SK-N-SH treated with all-trans-retinoic acid at 6 μM for 48 hours (cell line): ENCODE measurements around the gene VAT1L.

ENCODE experiments used
- ATAC-seq: fragments of 200-7000 bp; cut with Tn5 transposase; 3 replicates; pipeline ENCODE4 v1.9.1; 2020; ENCODE audit warnings: mild to moderate bottlenecking, moderate library complexity
- ARNTL ChIP-seq: fragments of 450-650 bp; formaldehyde crosslinking; IDR thresholded peaks from 2 replicates; pipeline ENCODE4 v1.5.0; 2020; ENCODE audit warnings: low read depth, mild to moderate bottlenecking, moderate library complexity, borderline replicate concordance
- CSDC2 ChIP-seq: fragments of 250-450 bp; sonication (Bioruptor Pico); IDR thresholded peaks from 2 replicates; pipeline ENCODE4 v1.5.0; 2020; ENCODE audit warnings: mild to moderate bottlenecking, moderate library complexity
- GLIS3 ChIP-seq: fragments of 250-450 bp; sonication (Bioruptor Pico); IDR thresholded peaks from 2 replicates; pipeline ENCODE4 v1.5.0; 2020; ENCODE audit warnings: mild to moderate bottlenecking, moderate library complexity
- ISL1 ChIP-seq: fragments of 250-450 bp; sonication (Bioruptor Pico); IDR thresholded peaks from 2 replicates; pipeline ENCODE4 v2.1.2; 2022; ENCODE audit warnings: mild to moderate bottlenecking, moderate library complexity
- PPARA ChIP-seq: fragments of 250-450 bp; sonication (Bioruptor Pico); IDR thresholded peaks from 2 replicates; pipeline ENCODE4 v1.5.0; 2020; ENCODE audit warnings: mild to moderate bottlenecking, borderline replicate concordance
- RARB ChIP-seq: fragments of 250-450 bp; sonication (Bioruptor Pico); IDR thresholded peaks from 2 replicates; pipeline ENCODE4 v1.8.0; 2021; ENCODE audit warnings: mild to moderate bottlenecking, moderate library complexity
- SNAI2 ChIP-seq: fragments of 250-450 bp; sonication (Bioruptor Pico); IDR thresholded peaks from 2 replicates; pipeline ENCODE4 v1.5.0; 2020; ENCODE audit warnings: mild to moderate bottlenecking, moderate library complexity
- TCF4 ChIP-seq: fragments of 250-450 bp; sonication (Bioruptor Pico); IDR thresholded peaks from 2 replicates; pipeline ENCODE4 v1.8.0; 2021; ENCODE audit warnings: mild to moderate bottlenecking, moderate library complexity, borderline replicate concordance
- TOX ChIP-seq: fragments of 250-450 bp; sonication (Bioruptor Pico); IDR thresholded peaks from 2 replicates; pipeline ENCODE4 v1.8.0; 2021; ENCODE audit warnings: mild to moderate bottlenecking, moderate library complexity, borderline replicate concordance
- TSHZ2 ChIP-seq: fragments of 250-450 bp; sonication (Bioruptor Pico); IDR thresholded peaks from 2 replicates; pipeline ENCODE4 v1.5.0; 2020; ENCODE audit warnings: mild to moderate bottlenecking, moderate library complexity
- ZC3H10 ChIP-seq: fragments of 250-450 bp; sonication (Bioruptor Pico); IDR thresholded peaks from 2 replicates; pipeline ENCODE4 v1.5.1; 2021; ENCODE audit warnings: mild to moderate bottlenecking, moderate library complexity
- ZFP3 ChIP-seq: fragments of 250-450 bp; sonication (Bioruptor Pico); IDR thresholded peaks from 2 replicates; pipeline ENCODE4 v1.5.0; 2020; ENCODE audit warnings: mild to moderate bottlenecking, moderate library complexity
- ZFP30 ChIP-seq: fragments of 450-650 bp; formaldehyde crosslinking; IDR thresholded peaks from 2 replicates; pipeline ENCODE4 v1.5.0; 2022; ENCODE audit warnings: mild to moderate bottlenecking, moderate library complexity
- ZNF565 ChIP-seq: fragments of 450-650 bp; formaldehyde crosslinking; conservative IDR thresholded peaks from 2 replicates; pipeline ENCODE4 v1.5.0; 2020; ENCODE audit warnings: low read depth, mild to moderate bottlenecking, moderate library complexity
- ZNF70 ChIP-seq: fragments of 450-650 bp; formaldehyde crosslinking; IDR thresholded peaks from 2 replicates; pipeline ENCODE4 v1.5.0; 2020; ENCODE audit warnings: mild to moderate bottlenecking, moderate library complexity
- ZNF8 ChIP-seq: fragments of 450-650 bp; formaldehyde crosslinking; IDR thresholded peaks from 2 replicates; pipeline ENCODE4 v1.5.0; 2020; ENCODE audit warnings: mild to moderate bottlenecking, moderate library complexity
- TF ChIP-seq, protein P1 (sequence below): fragments of 250-450 bp; sonication (Bioruptor Pico); IDR thresholded peaks from 2 replicates; pipeline ENCODE4 v1.5.1; 2020; ENCODE audit warnings: low read depth, mild to moderate bottlenecking, moderate library complexity

Gene VAT1L

DNA sequence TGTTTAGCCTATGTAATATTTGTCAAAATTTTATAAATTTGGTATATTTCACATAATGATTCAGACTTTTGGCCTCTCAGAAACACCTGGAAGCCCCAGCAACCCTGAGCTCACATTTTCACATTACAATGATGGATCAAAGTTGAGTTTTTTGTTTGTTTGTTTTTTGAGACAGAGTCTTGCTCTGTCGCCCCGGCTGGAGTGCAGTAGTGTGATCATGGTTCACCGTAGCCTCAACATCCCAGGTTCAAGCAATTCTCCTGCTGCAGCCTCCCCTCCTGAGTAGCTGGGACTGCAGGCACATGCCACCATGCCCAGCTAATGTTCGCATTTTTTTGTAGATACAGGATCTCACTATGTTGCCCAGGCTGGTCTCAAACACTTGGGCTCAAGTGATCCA lies 10.6 kb upstream of the VAT1L start (continued):
- TF ChIP-seq, protein P1, sequence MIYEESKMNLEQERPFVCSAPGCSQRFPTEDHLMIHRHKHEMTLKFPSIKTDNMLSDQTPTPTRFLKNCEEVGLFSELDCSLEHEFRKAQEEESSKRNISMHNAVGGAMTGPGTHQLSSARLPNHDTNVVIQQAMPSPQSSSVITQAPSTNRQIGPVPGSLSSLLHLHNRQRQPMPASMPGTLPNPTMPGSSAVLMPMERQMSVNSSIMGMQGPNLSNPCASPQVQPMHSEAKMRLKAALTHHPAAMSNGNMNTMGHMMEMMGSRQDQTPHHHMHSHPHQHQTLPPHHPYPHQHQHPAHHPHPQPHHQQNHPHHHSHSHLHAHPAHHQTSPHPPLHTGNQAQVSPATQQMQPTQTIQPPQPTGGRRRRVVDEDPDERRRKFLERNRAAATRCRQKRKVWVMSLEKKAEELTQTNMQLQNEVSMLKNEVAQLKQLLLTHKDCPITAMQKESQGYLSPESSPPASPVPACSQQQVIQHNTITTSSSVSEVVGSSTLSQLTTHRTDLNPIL = no peak
- TF ChIP-seq ZNF8 (CRISPR knock-in tag) = no peak
- TF ChIP-seq SNAI2 (CRISPR knock-in tag) = no peak

- ATAC-seq = peak; percentile 96
- TF ChIP-seq TSHZ2 (CRISPR knock-in tag) (no peak), ISL1 (CRISPR knock-in tag) (peak; percentile 74)
Observed at GRCh38 chr16:77780378-77780837, 8.0 kb upstream of the VAT1L start.

DNA sequence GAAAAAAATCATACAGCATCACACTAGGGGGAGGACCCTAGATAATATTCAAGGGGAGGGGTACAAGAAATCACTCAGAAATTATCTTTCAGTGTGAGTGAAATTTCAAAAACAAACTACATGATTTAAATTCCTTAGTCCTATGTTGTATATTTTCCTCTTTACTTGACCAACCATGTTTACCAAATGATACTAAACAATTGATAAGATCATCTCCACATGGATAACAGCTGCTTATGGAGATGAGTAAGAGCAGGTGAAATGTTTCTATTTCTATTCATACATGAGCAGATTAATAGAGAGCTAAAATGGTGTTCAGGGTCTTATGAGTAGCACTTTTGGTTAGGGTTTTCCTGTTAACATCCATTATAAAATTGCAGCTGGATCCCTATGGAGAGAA lies 7.3 kb upstream of the VAT1L start:
- ATAC-seq = no peak
- TF ChIP-seq ZFP3 (CRISPR knock-in tag) (no peak), TCF4 (no peak), ISL1 (CRISPR knock-in tag) (no peak), ARNTL (CRISPR knock-in tag) (no peak), TSHZ2 (CRISPR knock-in tag) (no peak), GLIS3 (CRISPR knock-in tag) (no peak), RARB (no peak), ZNF8 (CRISPR knock-in tag) (no peak), CSDC2 (CRISPR knock-in tag) (no peak)
- TF ChIP-seq, protein P1 = no peak

DNA sequence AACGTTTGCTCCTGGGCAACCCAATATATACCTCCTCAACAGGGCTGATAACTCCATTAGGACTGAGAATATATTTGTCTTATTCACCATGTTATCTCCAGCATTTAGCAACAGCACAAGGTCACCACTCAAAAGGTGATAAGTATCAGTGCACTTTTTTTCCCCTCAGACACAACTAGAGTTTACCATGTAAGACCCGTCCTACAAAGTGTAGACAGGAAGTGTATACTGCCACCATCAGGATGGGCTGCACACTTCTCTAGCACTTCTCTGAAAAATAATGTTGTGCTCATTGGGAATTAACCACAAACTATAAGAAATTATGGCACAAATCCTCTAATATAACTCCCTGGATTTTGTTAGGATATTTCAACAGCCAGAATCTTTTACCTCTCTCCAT lies 5.7 kb upstream of the VAT1L start:
- peak; percentile 47; the same call in 2 of the 3 replicates for ATAC-seq
- TF ChIP-seq ZNF70 (CRISPR knock-in tag) = no peak
- no peak for TF ChIP-seq PPARA (CRISPR knock-in tag)
- no peak for TF ChIP-seq TOX
- TF ChIP-seq, protein P1 = no peak
- TF ChIP-seq SNAI2 (CRISPR knock-in tag) = no peak
- no peak for TF ChIP-seq ZNF8 (CRISPR knock-in tag)
- no peak for TF ChIP-seq GLIS3 (CRISPR knock-in tag)
- no peak for TF ChIP-seq ZNF565 (CRISPR knock-in tag)
- no peak for TF ChIP-seq ZC3H10 (CRISPR knock-in tag)
- no peak for TF ChIP-seq TCF4
- no peak for TF ChIP-seq ISL1 (CRISPR knock-in tag)
- no peak for TF ChIP-seq ZFP30 (CRISPR knock-in tag)
